H9 (cell line): ENCODE data around the gene STYK1. TPM values are rescaled to one million over a fixed set of nuclear protein-coding genes. Genes with fewer than 3 reads are reported as not detected.

ENCODE experiments used
- DNase-seq: peaks from one replicate; pipeline ENCODE4 v3.0.0-alpha.2; 2017
- H2AFZ ChIP-seq: one replicate; pipeline ENCODE4 v1.6.1; 2013; ENCODE audit warnings: mild to moderate bottlenecking, low read length, control low read depth, moderate library complexity
- H2AK5ac ChIP-seq: 2 replicates; pipeline ENCODE4 v1.6.1; 2013; ENCODE audit warnings: low read length, control low read depth, mixed read lengths; ENCODE audit not compliant: insufficient read length
- H2BK120ac ChIP-seq: one replicate; pipeline ENCODE4 v1.6.1; 2013; ENCODE audit warnings: low read depth, mild to moderate bottlenecking, low read length, control low read depth, inconsistent platforms; ENCODE audit not compliant: poor library complexity, severe bottlenecking
- H2BK12ac ChIP-seq: 2 replicates; pipeline ENCODE4 v1.6.1; 2013; ENCODE audit warnings: low read length, control low read depth, mixed read lengths, low read depth; ENCODE audit not compliant: insufficient read length
- H2BK15ac ChIP-seq: 2 replicates; pipeline ENCODE4 v1.6.1; 2013; ENCODE audit warnings: low read depth, low read length, control low read depth
- H2BK20ac ChIP-seq: one replicate; pipeline ENCODE4 v1.6.1; 2013; ENCODE audit warnings: low read depth, mild to moderate bottlenecking, low read length, control low read depth, inconsistent platforms; ENCODE audit not compliant: poor library complexity, severe bottlenecking
- H2BK5ac ChIP-seq: 2 replicates; pipeline ENCODE4 v1.6.1; 2013; ENCODE audit warnings: low read length, control low read depth, mixed read lengths; ENCODE audit not compliant: insufficient read length
- H3K14ac ChIP-seq: 2 replicates; pipeline ENCODE4 v1.6.1; 2013; ENCODE audit warnings: low read length, control low read depth; ENCODE audit not compliant: insufficient read depth
- H3K18ac ChIP-seq: 2 replicates; pipeline ENCODE4 v1.6.1; 2013; ENCODE audit warnings: low read depth, mild to moderate bottlenecking, mixed read lengths, low read length, control low read depth; ENCODE audit not compliant: insufficient read length
- H3K23ac ChIP-seq: 2 replicates; pipeline ENCODE4 v1.6.1; 2013; ENCODE audit warnings: low read length, control low read depth, mixed read lengths, low read depth; ENCODE audit not compliant: insufficient read length
- H3K23me2 ChIP-seq: 2 replicates; pipeline ENCODE4 v1.6.1; 2013; ENCODE audit warnings: low read depth, mild to moderate bottlenecking, mixed read lengths, low read length, control low read depth; ENCODE audit not compliant: insufficient read length, poor library complexity, severe bottlenecking
- H3K27ac ChIP-seq: 2 replicates; pipeline ENCODE4 v1.5.1; 2013; ENCODE audit warnings: low read length, control low read depth, mixed read lengths, low read depth; ENCODE audit not compliant: insufficient read length
- H3K27me3 ChIP-seq: 2 replicates; pipeline ENCODE4 v1.6.1; 2013; ENCODE audit warnings: low read length, control low read depth, inconsistent platforms; ENCODE audit not compliant: insufficient read depth
- H3K4ac ChIP-seq: 2 replicates; pipeline ENCODE4 v1.6.1; 2013; ENCODE audit warnings: low read depth, mild to moderate bottlenecking, control low read depth, inconsistent platforms, low read length, moderate library complexity
- H3K4me1 ChIP-seq: 2 replicates; pipeline ENCODE4 v1.6.1; 2013; ENCODE audit warnings: low read length, control low read depth, inconsistent platforms; ENCODE audit not compliant: insufficient read depth
- H3K4me2 ChIP-seq: 2 replicates; pipeline ENCODE4 v1.6.1; 2013; ENCODE audit warnings: low read length, control low read depth, mixed read lengths; ENCODE audit not compliant: insufficient read length, insufficient read depth
- H3K56ac ChIP-seq: 2 replicates; pipeline ENCODE4 v1.6.1; 2013; ENCODE audit warnings: low read depth, mild to moderate bottlenecking, mixed read lengths, low read length, control low read depth; ENCODE audit not compliant: insufficient read length
- H3K79me1 ChIP-seq: 2 replicates; pipeline ENCODE4 v1.6.1; 2013; ENCODE audit warnings: low read depth, mild to moderate bottlenecking, moderate library complexity, low read length, control low read depth, inconsistent platforms; ENCODE audit not compliant: insufficient read depth, poor library complexity, severe bottlenecking
- H3K79me2 ChIP-seq: 2 replicates; pipeline ENCODE4 v1.6.1; 2013; ENCODE audit warnings: low read length, control low read depth, inconsistent platforms; ENCODE audit not compliant: insufficient read depth
- H3K9ac ChIP-seq: 2 replicates; pipeline ENCODE4 v1.6.1; 2013; ENCODE audit warnings: low read length, control low read depth, mixed read lengths; ENCODE audit not compliant: insufficient read length; ENCODE audit errors: extremely low read depth
- H3K9me3 ChIP-seq: one replicate; pipeline ENCODE4 v1.6.1; 2013; ENCODE audit warnings: low read depth, low read length, inconsistent platforms; ENCODE audit not compliant: control insufficient read depth
- H3T11ph ChIP-seq: one replicate; pipeline ENCODE4 v1.6.1; 2013; ENCODE audit warnings: mild to moderate bottlenecking, low read length, control low read depth, inconsistent platforms
- H4K20me1 ChIP-seq: one replicate; pipeline ENCODE4 v1.6.1; 2013; ENCODE audit not compliant: control insufficient read depth, insufficient read length, insufficient read depth
- H4K5ac ChIP-seq: 2 replicates; pipeline ENCODE4 v1.6.1; 2013; ENCODE audit warnings: low read depth, mild to moderate bottlenecking, mixed read lengths, low read length, control low read depth; ENCODE audit not compliant: insufficient read length
- H4K8ac ChIP-seq: replicated peaks from 2 replicates; pipeline ENCODE4 v1.6.1; 2013; ENCODE audit warnings: low read length, control low read depth, mixed read lengths, low read depth; ENCODE audit not compliant: insufficient read length
- H4K91ac ChIP-seq: 2 replicates; pipeline ENCODE4 v1.6.1; 2013; ENCODE audit warnings: low read depth, mild to moderate bottlenecking, moderate library complexity, mixed read lengths, low read length, control low read depth; ENCODE audit not compliant: insufficient read length
- H3K27ac Mint-ChIP-seq, 3 experiments: 2 replicates in 2 of 3; 3 replicates in 1 of 3; pipeline ENCODE4 v1.8.0; 2020 to 2021; ENCODE audit warnings: mixed read lengths in 3 of 3, mild to moderate bottlenecking in 1 of 3, moderate library complexity in 1 of 3
- H3K27me3 Mint-ChIP-seq: 2 replicates; pipeline ENCODE4 v1.8.0; 2021; ENCODE audit warnings: low read depth, mild to moderate bottlenecking, moderate library complexity, mixed read lengths
- H3K36me3 Mint-ChIP-seq, 3 experiments: 2 replicates in 2 of 3; 3 replicates in 1 of 3; pipeline ENCODE4 v1.8.0; 2020 to 2021; ENCODE audit warnings: low read depth in 3 of 3, mixed read lengths in 3 of 3; ENCODE audit not compliant: insufficient read depth in 1 of 3
- H3K4me1 Mint-ChIP-seq, 2 experiments: 2 replicates each; pipeline ENCODE4 v1.8.0; 2020; ENCODE audit warnings: mixed read lengths in 2 of 2
- H3K4me3 Mint-ChIP-seq, 2 experiments: 2 replicates in 1 of 2; 3 replicates in 1 of 2; pipeline ENCODE4 v1.8.0; 2020 to 2021; ENCODE audit warnings: mild to moderate bottlenecking in 2 of 2, mixed read lengths in 2 of 2, moderate library complexity in 1 of 2
- H3K9me3 Mint-ChIP-seq, 2 experiments: 2 replicates in 1 of 2; 3 replicates in 1 of 2; pipeline ENCODE4 v1.8.0; 2020; ENCODE audit warnings: mild to moderate bottlenecking in 2 of 2, mixed read lengths in 2 of 2, moderate library complexity in 1 of 2
- WGBS: extraction: QIAGEN DNeasy Blood & Tissue Kit; methylation state at CpG from one replicate; pipeline ENCODE4 v1.1.7; 2013; ENCODE audit warnings: missing lambda C conversion rate, low lambda C conversion rate, mixed read lengths; ENCODE audit not compliant: insufficient read length; ENCODE audit errors: extremely low coverage; 5-methylcytosine and 5-hydroxymethylcytosine counted together
- total RNA-seq: library from RNA; stranded (reverse); gene quantifications from 2 replicates; pipeline ENCODE4 v1.2.1, GENCODE V29; 2021
- TF ChIP-seq, protein P1 (sequence below): fragments of 200-600 bp; sonication (generic); conservative IDR thresholded peaks from 3 replicates; pipeline ENCODE4 v1.8.0; 2021; ENCODE audit warnings: antibody characterized with exemption, mild to moderate bottlenecking

The STYK1 gene
- total RNA-seq, 1 experiment from 2014 or later = 0.37 TPM

DNA sequence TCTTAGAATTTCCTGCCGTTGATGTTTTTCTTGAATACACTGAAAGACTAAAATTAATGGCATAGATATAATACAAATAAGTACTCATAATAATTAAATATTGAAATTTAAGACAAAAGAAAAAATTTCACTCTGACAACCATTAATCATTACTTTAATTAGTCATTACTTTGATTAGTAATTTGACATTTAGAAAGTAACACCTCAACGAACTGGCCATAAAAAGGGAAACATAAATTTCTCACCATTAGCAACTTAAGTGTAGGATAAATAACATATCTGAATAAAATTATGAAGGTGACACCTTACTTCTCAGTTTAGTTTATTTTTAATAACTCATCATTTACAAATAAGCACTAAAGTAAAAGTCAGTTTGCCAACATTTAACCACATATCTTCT is 78.0 kb downstream of the STYK1 start:
- Histone ChIP-seq H4K5ac (no peak overlapping the region), H2BK12ac (no peak overlapping the region), H3K23me2 (no peaks in the 10 kb centered on the region), H3K4ac (no peak overlapping the region), H2BK5ac (no peak overlapping the region), H3K79me2 (no peaks in the 10 kb centered on the region), H3K23ac (no peak overlapping the region), H4K8ac (no peak overlapping the region), H3K9ac (no peak overlapping the region), H3T11ph (no peak overlapping the region), H2BK15ac (no peak overlapping the region), H2AK5ac (no peak overlapping the region), H4K20me1 (no peaks in the 10 kb centered on the region), H3K27me3 (no peaks in the 10 kb centered on the region), H2BK120ac (no peak overlapping the region), H3K27ac (no peak overlapping the region), H4K91ac (no peak overlapping the region), H3K4me1 (no peaks in the 10 kb centered on the region), H3K56ac (no peak overlapping the region), H3K18ac (no peak overlapping the region), H3K9me3 (no peaks in the 10 kb centered on the region), H2AFZ (no peak overlapping the region), H2BK20ac (no peak overlapping the region), H3K4me2 (no peak overlapping the region), H3K79me1 (no peaks in the 10 kb centered on the region), H3K14ac (no peak overlapping the region)
- TF ChIP-seq, protein P1, sequence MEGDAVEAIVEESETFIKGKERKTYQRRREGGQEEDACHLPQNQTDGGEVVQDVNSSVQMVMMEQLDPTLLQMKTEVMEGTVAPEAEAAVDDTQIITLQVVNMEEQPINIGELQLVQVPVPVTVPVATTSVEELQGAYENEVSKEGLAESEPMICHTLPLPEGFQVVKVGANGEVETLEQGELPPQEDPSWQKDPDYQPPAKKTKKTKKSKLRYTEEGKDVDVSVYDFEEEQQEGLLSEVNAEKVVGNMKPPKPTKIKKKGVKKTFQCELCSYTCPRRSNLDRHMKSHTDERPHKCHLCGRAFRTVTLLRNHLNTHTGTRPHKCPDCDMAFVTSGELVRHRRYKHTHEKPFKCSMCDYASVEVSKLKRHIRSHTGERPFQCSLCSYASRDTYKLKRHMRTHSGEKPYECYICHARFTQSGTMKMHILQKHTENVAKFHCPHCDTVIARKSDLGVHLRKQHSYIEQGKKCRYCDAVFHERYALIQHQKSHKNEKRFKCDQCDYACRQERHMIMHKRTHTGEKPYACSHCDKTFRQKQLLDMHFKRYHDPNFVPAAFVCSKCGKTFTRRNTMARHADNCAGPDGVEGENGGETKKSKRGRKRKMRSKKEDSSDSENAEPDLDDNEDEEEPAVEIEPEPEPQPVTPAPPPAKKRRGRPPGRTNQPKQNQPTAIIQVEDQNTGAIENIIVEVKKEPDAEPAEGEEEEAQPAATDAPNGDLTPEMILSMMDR = no peak
- Mint-ChIP-seq H3K27ac (no peak overlapping the region), H3K4me1 (no peaks in the 10 kb centered on the region), H3K27me3 (no peaks in the 10 kb centered on the region), H3K9me3 (no peaks in the 10 kb centered on the region), H3K36me3 (peaks cover 0 to 19% (median 8%) of the 10 kb centered on the region in 3 experiments; a peak in 4 of 7 replicates), H3K4me3 (no peak overlapping the region)
- no CpG with 5 or more reads among the region's 2 CpGs for WGBS
- no peak for DNase-seq
